GM18508 (cell line): ENCODE measurements around the gene SNX12.
"Not testable (repeated sequence)": the region's sequence is repeated elsewhere in the genome, so short reads cannot be mapped to it uniquely, and the experiment has no call there.

Source experiments
- ATAC-seq: cut with Tn5 transposase; IDR thresholded peaks from one replicate; pipeline ENCODE4 v1.9.1; 2021; ENCODE audit warnings: moderate number of reproducible peaks; ENCODE audit not compliant: insufficient read depth, unreplicated experiment

Gene SNX12

DNA sequence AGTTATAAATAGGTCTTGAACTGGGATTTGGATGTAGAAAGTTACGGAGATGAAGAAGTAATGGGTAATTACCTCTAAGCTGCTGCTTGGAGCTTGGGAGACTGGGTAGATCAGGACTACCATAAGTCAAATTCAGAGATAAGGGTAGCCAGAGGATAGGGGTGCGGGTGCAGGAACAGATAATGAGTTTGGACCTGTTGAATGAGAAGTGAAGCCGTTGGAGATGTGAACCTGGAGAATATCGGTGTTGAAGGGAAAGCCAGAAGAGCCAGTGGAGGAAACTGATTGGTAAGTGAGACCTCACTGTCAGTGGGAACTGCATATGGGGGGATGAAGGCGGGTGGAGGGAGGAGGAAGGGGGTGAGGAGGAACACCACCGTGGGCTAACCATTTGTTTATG lies 26.9 kb upstream of the SNX12 start:
- ATAC-seq, result no peak

DNA sequence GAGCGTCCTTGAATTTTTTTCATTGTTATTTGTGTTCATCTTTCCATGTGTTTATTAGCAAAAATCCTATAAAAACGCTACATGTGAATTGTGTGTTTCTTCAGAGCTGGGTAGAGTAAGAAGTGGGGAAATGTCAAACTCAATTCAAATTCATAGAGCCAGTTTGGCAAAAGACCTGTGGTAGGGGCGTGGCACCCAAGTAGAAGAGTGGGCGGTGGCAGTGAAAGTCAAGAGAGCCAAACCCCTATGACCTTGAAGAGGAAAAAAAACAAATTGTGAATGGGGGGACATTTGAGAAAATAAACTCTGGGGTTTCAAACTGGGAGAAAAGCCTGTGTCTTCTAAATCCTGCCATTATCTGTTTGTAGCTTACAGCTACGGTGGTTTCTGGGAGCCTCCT lies 23.1 kb upstream of the SNX12 start:
- ATAC-seq, result no peak

DNA sequence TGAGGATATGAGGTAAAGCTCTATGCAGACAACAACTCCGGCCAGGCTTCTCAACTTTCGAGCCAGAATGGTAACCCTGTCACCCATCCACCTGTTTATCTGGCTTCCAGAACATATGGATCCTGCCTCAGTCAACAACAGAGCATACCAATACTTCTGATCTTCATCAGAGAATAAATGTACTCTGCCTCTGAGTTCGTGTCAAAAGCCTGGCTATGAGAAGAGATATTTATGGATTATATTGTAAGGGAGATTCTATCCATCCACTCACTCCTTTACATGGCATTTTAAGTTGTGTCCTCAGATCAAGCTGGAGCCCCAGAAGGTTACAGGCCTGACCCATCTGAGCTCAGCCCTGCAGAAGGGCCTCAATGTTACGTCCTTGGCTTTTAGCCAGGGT lies 17.8 kb upstream of the SNX12 start:
- ATAC-seq, result no peak

DNA sequence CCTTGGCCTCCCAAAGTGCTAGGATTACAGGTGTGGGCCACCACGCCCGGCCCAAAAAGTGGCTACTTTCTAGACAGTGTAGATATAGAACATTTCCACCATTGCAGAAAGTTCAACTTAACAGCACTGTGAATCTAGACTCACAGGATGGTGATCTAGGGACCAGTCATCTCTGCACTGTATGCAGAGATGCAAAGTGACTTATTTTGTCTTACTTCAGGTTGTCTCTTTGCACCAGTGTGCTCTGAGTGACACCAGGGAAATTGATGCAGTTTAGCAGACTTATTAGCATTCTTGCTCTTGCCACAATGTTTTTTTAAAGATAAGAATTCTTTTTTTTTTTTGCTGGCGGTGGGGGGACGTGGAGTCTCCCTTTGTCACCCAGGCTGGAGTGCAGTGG lies 14.7 kb upstream of the SNX12 start:
- no peak for ATAC-seq

DNA sequence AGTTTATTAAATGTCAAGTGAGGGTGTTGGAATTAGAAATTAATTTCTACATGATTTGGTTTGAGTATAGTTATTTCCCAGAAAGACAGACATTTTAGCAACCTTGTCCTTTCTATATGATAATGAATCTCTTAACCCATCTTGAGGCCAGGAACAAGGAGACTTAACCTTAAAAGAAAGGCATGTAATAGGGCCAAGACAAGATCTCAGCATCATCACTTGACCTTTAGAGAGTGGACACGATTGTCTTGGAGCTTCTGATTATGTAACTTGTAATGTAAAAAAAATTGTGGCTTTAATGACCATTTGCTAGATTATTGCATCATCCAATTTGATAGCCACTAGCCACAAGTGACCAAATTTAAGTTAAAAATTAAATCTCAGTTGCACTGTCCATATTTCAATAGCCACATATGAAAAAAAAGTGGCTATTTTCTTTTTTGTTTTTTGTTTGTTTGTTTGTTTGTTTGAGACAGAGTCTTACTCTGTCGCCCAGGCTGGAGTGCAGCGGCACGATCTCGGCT lies 14.1 kb upstream of the SNX12 start:
- ATAC-seq, result no peak

DNA sequence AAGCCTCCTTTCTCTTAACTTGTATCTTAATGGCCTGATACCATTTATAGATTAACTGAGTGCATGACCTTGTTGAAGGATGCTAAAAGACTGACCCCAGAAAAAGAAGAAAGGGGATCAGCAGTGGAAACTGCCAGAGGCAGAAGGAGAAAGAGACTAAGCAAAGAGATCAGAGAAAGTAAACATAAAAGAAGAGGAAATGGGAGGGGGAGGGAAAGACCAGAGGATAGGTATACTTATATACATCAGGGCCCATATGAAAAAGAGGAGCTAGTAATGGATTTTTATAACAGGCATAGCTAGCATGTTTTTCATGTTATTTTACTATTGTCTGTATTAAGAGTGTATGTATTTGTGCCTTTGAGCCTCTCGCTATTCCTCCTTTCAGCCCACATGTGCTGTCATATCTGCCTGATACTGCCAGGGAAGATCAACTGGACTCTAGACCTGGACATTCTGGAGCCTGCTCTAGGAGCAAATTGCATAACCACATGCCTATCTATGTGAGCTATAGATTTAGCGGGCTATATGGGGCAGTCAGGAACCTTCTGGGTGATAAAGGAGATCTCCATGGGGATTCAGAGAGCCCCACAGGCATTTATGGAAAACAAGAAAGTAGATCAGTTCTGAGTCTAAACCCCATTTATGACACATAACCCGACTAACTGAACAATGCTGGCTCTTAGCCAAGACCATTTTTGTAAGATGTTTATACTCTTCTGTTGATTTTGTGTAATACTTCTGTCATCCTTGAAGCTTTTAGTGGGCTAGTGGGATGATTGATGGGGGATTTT lies 13.4 kb upstream of the SNX12 start:
- no peak for ATAC-seq

DNA sequence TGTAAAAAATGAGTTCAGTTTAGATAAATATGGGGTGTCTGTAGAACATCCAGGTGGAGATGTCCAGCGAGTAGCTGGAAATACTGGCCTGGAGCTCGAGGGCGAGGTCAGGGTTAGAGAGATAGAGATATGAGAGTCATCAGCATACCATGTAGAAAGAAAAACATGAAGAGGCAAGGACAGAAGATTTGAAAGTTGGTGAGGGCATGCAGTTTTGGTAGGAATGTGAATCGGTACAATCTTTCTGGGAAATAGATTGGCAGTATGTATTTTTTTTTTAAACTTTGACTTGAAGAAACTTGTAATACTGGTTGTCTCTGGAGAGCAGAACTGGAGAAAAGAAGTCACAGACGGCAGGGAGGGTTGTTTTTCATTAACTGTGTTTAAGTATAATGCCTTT lies 2.4 kb upstream of the SNX12 start:
- no peak for ATAC-seq

DNA sequence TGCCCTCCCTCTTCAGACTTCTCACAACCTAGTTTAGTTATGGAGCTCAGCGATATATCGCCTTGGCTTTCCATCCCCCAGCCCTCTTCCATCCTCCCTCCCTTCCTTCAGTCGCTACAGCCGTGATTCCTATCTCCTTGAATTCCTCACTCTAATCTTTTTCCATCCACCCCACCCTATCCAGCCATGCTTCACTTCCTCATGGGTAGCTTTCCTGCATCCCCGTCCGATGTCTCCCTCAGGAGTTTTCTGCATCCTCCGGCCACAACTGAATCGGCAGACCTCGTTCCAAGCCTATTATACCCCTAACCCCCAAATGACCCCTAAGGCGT lies 456 bp downstream of the SNX12 start:
- ATAC-seq, result no peak

DNA sequence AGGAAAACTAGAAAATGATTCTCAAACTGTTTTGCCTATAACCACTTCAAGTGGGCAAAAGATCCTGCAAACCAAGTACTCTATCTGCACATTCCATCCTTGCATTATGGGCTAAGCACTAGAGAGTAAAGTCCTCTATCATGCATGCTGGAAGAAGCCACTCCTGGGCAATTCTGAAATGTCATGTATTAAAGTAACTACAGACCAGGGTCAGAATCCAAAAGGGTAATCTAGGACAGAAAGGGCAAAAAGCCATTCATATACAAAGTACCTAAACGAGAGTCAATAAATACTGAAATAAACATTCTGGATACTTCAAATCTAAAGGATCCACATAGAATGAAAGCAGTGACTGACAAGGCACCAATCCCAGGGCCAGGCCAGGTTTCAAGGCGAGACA lies 1.0 kb downstream of the SNX12 start:
- ATAC-seq, result no peak

DNA sequence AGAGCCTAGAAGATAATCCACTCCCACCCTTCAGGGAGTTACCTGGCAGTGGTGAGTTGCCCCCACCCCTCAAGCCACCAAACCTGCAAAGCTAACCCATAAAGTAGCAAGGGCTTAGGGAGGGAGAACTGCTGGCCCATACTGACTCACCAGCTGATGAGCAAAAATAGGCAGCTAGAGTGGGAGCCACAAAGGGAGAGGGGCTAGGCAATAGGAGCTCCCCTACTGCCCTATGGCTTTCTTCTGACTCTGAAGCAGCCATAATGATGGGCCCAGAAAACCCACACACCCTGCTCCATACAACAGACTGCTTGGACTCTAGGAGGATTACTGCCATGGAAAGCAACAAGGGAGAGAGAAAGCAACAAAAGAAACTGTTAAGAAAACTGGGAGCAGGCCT lies 8.0 kb downstream of the SNX12 start:
- no peak for ATAC-seq

DNA sequence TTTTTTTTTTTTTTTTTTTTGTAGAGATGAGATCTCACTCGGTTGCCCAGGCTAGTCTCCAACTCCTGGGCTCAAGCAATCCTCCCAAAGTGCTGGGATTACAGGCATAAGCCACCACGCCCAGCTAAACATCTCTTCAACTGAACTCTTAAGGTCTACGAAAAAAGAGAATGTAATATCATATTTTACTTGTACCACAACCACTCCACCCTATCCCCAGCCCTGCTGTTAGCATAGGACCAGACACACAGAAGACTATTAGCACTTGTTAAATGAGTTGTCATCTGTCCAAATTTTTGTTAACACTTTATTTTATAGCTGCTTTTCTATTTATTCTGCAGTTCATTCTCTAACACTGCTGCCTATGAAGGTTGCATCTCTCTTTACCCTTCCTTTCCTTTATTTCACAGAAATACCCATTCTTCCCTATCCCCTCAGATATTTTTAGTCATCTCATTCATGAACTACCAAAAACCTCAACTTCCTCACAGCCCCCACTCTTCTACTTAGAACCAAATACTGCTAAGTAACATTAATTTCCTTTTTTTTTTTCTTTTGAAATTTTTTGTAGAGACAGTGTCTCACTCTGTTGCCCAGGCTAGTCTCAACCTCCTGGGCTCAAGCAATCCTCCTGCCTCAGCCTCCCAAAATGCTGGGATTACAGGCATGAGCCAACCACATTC lies 10.1 kb downstream of the SNX12 start:
- no peak for ATAC-seq

DNA sequence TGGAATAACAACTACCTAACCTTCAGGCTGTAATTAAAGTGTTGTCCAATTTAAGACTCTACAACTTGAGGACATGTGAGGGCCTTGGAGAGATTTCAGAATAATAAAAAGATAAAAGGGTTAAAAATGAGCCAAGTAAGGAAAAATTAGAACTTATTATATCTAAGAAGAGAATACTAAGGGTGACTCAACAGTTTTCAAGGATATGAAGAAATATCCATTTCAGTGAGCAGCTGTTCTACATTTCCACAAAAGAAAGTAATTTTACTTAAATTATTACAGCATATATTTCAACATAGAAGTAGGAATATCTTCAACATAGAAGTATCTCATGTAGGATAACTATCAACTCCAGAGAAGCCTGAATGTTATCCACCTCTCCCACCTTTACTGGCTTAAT lies 11.3 kb downstream of the SNX12 start:
- no peak for ATAC-seq

DNA sequence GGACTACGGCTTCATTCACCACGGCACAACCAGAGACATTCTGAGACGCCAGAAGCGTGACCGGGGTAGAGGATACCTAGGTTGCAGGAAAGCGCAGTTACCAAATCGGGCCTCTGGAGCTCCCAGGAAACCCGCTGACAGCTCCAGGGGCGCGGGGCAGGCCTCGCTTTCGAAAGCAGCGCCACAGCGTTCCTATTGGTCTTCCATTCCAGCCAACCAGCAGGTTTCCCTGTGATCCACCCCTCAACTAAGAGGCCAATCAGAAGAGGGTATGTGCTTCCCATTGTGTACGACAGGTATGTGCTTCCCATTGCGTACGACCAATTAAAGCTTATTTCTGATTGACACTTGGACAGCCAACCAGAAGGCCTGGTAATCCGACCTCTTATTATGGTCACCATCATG lies 14.9 kb downstream of the SNX12 start:
- peak; percentile 96 for ATAC-seq

DNA sequence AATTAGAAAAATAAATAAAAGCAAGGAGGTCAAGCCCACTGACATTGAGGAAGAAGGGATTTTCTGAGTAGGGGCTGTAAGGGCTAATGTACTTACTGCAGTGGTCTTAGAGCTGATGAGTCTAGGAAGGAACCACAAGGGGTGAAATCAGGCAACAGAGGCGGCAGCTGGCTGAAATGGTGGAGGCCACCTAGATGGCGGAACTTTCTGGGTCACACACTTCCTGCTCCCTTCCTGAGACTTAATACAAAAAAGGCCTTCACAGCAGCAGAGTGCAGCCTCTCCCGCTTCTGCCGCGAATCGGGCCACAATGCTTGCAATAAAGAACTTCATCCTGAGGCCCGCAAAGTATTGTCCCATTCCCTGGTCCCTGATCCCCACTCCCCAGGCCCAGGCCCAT lies 15.4 kb downstream of the SNX12 start:
- ATAC-seq, result no peak

DNA sequence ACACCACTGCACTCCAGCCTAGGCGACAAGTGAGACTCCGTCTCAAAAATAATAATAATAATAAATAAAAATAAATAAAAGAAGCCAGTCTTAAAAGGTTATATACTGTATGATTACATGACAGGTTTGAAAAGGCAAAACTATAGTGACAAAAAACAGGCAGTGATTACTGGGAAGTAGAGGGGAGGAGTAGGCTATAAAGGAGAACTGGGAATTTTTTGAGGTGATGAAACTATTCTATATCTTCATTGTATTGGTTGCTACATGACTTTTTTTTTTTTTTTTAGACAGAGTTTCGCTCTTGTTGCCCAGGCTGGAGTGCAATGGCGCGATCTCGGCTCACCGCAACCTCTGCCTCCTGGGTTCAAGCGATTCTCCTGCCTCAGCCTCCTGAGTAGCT lies 20.2 kb downstream of the SNX12 start:
- not testable (repeated sequence) for ATAC-seq

DNA sequence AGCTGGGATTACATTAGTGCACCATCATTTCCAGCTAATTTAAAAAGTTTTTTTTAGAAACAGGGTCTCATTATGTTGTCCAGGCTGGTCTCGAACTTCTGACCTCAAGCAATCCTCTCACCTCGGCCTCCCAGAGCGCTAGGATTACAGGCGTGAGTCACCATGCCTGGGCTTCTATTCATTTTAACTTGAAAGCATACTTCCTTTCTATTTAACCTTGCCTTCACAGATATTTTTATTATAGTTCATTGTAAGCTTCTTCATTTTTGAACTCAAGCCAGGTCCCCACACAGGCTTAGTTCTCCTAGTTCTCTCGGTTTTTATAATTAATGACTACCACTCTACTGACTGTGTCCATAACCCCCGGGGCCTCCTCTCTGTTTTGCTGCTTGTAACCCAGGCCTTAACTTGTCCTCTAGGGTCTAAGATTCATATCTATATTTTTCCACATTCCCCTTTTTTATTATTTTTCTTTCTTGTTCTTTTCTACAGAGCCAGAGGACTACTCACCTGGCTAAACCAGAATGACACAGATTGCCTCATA lies 50.7 kb downstream of the SNX12 start:
- ATAC-seq, result no peak
